Measurements from ENCODE around the gene TXNDC11. TPM values are rescaled to one million over a fixed set of nuclear protein-coding genes. Genes with fewer than 3 reads are reported as not detected.

Gene TXNDC11
- total and polyA plus RNA-seq, 10 of the 15 experiments (the other 5 are each of a cell fraction or from before 2014, with no cell fraction given), result 1.7 to 86.7 (median 54.4) TPM

- DNase-seq (ENCODE audit: low read depth, low spot score) (no peak), FAIRE-seq (no peak), ATAC-seq (no peak)
- Histone ChIP-seq H3K79me2 (ENCODE audit: control insufficient read depth, insufficient read depth, low read length) (peaks cover 93% of the 10 kb centered on the region), H3K4me3 (peak overlapping the region; percentile 83; the same call in 1 of the 2 replicates), H4K20me1 (ENCODE audit: control insufficient read depth, insufficient read depth) (no peaks in the 10 kb centered on the region; the same call in 1 of the 2 replicates), H3K27me3 (replicated peaks in 1 of 2; ENCODE audit: control insufficient read depth in 2 of 2, insufficient read depth in 2 of 2, low read length in 1 of 2) (no peaks in the 10 kb centered on the region), H3K4me2 (ENCODE audit: control insufficient read depth, insufficient read depth) (peak overlapping the region; percentile 91; the same call in 1 of the 2 replicates), H3K4me1 (ENCODE audit: control insufficient read depth, insufficient read depth, low read length) (peaks cover 37% of the 10 kb centered on the region), H3K36me3 (ENCODE audit: control insufficient read depth in 2 of 2, insufficient read depth in 2 of 2, low read length in 1 of 2) (peaks cover 1 to 29% of the 10 kb centered on the region in 2 experiments; a peak in 3 of 4 replicates), H3K27ac (ENCODE audit: control insufficient read depth, insufficient read depth) (no peak overlapping the region), H3K9ac (ENCODE audit: control insufficient read depth, insufficient read depth, low read length) (no peak overlapping the region), H3K9me3 (replicated peaks; ENCODE audit: control insufficient read depth, insufficient read depth, low read length) (no peaks in the 10 kb centered on the region), H2AFZ (ENCODE audit: control insufficient read depth, low read depth, low read length) (no peak overlapping the region)
- 47% methylated on average over 5 of the region's 8 CpGs for WGBS (ENCODE audit: insufficient coverage, insufficient replicate concordance, low lambda C conversion rate, missing lambda C conversion rate)
- CTCF ChIA-PET, result interaction anchor here (0.6 to 4.0 kb wide), 13 partner anchors 9 to 1003 kb away, joined by 3 to 18 read pairs (median 4); no protein-coding TSS in a partner anchor
- POLR2A ChIA-PET, result interaction anchor here (0.6 to 9.2 kb wide), 8 partner anchors 9 to 103 kb away, joined by 3 to 164 read pairs (median 6); partner anchors contain the start of gene ZC3H7A
- 0 out of 2 replicates have a peak, but pooled peaks have one; percentile 54 for TF ChIP-seq ZNF384 (IDR thresholded peaks at IDR 0.05; ENCODE audit: borderline replicate concordance, low read depth, low read length)
- TF ChIP-seq SP1 (IDR thresholded peaks at IDR 0.05; ENCODE audit: low read depth, low read length), result no peak
- TF ChIP-seq CBFB (IDR thresholded peaks at IDR 0.05; ENCODE audit: low read depth), result no peak
- no peak for TF ChIP-seq ZBTB11 (CRISPR knock-in tag; IDR thresholded peaks at IDR 0.05)
- in situ Hi-C loops (cut with MboI), result no loop called here
- no TSS peak for BruUV-seq (replicated peaks)
- SMC1A ChIA-PET (ENCODE audit: uncharacterized antibody, unreplicated experiment), result interaction anchor here (0.7 to 9.4 kb wide), 8 partner anchors 8 to 136 kb away, joined by 3 to 124 read pairs (median 6); partner anchors contain the start of gene ZC3H7A
- RAD21 ChIA-PET (ENCODE audit: unreplicated experiment), result interaction anchor here (0.6 to 4.9 kb wide), 6 partner anchors 22 to 206 kb away, joined by 3 to 38 read pairs (median 6); partner anchors contain the start of gene ZC3H7A
- intact Hi-C loops (cut with micrococcal nuclease; ENCODE audit: unreplicated experiment), result loop anchor here (2.0 kb wide), 1 partner anchor 69 kb away; the partner anchor contains the start of gene SNN
These were observed 4.9 kb downstream of the TXNDC11 start for GRCh38 chr16:11737713-11738112.
